Panc1 (cell line): Measurements from ENCODE around the gene MLKL.

ENCODE experiments used
- CTCF ChIP-seq: fragments of 450-650 bp; IDR thresholded peaks from 2 replicates; pipeline ENCODE4 v1.5.1; 2017; ENCODE audit warnings: mild to moderate bottlenecking
- SIN3A ChIP-seq: IDR thresholded peaks from 2 replicates; pipeline ENCODE4 v1.6.1; 2012; ENCODE audit warnings: low read depth, mild to moderate bottlenecking, low read length, moderate library complexity, borderline replicate concordance; ENCODE audit not compliant: insufficient read depth

GRCh38 chr16:74742051-74742481, 41.4 kb upstream of the MLKL start:
- TF ChIP-seq SIN3A (no peak), CTCF (no peak)
